Right kidney (tissue), 9 donors: ENCODE results near the gene UBAP2L.

ENCODE experiments used
- DNase-seq: peaks from one replicate; pipeline ENCODE4 v3.0.0-alpha.2; 2016
- long read RNA-seq, 8 donors: transcript quantifications; one replicate each; lab custom pipeline, GENCODE V29; 2026

The UBAP2L gene, protein sequence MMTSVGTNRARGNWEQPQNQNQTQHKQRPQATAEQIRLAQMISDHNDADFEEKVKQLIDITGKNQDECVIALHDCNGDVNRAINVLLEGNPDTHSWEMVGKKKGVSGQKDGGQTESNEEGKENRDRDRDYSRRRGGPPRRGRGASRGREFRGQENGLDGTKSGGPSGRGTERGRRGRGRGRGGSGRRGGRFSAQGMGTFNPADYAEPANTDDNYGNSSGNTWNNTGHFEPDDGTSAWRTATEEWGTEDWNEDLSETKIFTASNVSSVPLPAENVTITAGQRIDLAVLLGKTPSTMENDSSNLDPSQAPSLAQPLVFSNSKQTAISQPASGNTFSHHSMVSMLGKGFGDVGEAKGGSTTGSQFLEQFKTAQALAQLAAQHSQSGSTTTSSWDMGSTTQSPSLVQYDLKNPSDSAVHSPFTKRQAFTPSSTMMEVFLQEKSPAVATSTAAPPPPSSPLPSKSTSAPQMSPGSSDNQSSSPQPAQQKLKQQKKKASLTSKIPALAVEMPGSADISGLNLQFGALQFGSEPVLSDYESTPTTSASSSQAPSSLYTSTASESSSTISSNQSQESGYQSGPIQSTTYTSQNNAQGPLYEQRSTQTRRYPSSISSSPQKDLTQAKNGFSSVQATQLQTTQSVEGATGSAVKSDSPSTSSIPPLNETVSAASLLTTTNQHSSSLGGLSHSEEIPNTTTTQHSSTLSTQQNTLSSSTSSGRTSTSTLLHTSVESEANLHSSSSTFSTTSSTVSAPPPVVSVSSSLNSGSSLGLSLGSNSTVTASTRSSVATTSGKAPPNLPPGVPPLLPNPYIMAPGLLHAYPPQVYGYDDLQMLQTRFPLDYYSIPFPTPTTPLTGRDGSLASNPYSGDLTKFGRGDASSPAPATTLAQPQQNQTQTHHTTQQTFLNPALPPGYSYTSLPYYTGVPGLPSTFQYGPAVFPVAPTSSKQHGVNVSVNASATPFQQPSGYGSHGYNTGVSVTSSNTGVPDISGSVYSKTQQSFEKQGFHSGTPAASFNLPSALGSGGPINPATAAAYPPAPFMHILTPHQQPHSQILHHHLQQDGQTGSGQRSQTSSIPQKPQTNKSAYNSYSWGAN
- long read RNA-seq, donor 1, partial matches to known transcripts, result 47 of 50 reads
- long read RNA-seq, donor 1, other reads (novel, unspliced or antisense), result 0 of 50 reads
- long read RNA-seq, donor 2, result 0 reads
- long read RNA-seq, donor 3, partial matches to known transcripts, result 31 of 33 reads
- long read RNA-seq, donor 3, other reads (novel, unspliced or antisense), result 0 of 33 reads
- long read RNA-seq, donor 4, partial matches to known transcripts, result 97 of 101 reads
- long read RNA-seq, donor 4, other reads (novel, unspliced or antisense), result 0 of 101 reads
- long read RNA-seq, donor 5, partial matches to known transcripts, result 28 of 29 reads
- long read RNA-seq, donor 5, other reads (novel, unspliced or antisense), result 0 of 29 reads
- long read RNA-seq, donor 6, partial matches to known transcripts, result 75 of 76 reads
- long read RNA-seq, donor 6, other reads (novel, unspliced or antisense), result 0 of 76 reads
- long read RNA-seq, donor 7, partial matches to known transcripts, result 162 of 163 reads
- long read RNA-seq, donor 7, other reads (novel, unspliced or antisense), result 0 of 163 reads
- long read RNA-seq, donor 8, partial matches to known transcripts, result 58 of 62 reads
- long read RNA-seq, donor 8, other reads (novel, unspliced or antisense), result 0 of 62 reads

DNA sequence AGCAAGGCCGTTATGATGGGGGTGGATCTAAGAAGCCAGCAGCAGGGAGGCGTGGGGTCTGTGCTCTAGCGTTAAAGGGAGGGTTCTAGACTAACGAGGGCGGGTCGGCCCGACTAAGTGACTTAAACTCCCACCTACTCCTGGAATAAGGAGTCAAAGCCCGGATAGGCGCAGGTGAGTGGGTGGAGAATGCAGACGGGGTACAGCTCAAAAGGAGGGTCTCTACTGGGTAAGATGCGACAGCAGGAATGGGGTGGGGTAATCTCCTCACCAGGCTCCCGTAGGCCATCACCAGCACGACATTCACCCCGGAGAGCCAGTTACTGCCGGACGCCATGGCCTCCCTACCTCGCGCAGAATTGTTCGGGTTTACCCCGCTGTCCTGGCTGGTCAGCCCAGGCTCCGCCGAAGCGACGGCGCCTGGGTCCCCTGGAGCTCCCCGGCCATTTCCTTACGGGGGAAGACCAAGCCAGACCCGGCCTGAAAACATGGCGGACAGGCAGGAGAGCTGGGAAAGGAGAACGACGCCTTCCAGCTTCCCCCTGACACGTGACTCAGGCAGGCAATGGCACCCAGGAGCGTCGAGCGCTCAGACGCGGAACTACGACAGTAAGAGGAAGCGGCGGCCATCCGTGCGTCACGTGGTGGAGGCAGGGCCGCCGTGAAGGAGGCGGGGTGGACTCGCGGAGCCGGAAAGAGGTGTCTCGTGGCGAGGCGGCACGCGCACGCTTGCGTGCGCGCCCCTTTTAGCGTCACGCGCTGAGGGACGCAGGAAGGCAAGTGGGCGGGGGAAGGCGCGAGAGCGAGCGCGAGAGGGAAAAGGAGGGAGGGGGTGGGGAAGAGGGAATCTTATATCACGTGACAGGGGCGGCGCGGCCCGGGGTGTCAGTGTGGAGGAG is at the start of gene UBAP2L:
TSS of gene UBAP2L (plus strand) at position 885 of the 899 bp plus-strand sequence. CDS start 4,169 bp downstream, outside the sequence.
- DNase-seq, result peak; percentile 94

- DNase-seq, result no peak
These were observed 49.6 kb upstream of the UBAP2L start for GRCh38 chr1:154171223-154171583.

DNA sequence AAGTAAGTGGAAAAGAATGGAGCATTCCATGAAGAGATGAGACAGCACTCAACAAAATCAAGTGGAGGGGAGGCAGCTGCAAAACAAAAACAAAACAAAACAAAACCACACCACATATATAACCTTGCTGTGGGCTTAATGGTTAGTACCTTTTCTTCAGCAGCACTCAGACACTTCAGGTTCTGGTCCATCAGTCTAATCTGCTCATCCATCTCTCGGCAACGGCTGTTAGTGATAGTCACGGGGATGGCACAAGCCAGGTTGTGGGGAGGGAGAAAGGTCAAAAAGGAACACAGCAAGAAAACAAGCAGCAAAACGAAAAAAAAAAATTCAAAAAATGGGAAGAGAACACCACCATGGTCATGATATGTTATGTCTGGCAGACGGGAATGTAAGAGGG is 48.9 kb upstream of the UBAP2L start:
- no peak for DNase-seq

DNA sequence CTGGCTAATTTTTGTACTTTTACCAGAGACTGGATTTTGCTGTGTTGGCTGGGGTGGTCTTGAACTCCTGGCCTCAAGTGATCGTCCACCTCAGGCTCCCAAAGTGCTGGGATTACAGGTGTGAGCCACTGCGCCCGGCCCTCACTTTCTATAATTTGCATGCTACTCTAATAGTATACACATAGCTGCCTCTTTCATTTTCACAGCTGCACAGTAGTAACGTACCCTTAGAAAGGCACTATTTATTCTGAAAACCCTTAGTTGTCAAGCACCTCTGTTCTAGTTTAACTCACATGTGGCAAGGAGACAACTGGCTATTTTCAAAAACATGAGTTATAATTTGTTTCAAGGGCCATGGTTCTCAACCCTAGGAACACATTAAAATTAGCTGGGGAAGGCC is 46.1 kb upstream of the UBAP2L start:
- DNase-seq, result no peak

- DNase-seq, result no peak
These were observed 44.4 kb upstream of the UBAP2L start for GRCh38 chr1:154176337-154176736.

- no peak for DNase-seq
These were observed 42.7 kb upstream of the UBAP2L start for GRCh38 chr1:154178013-154178412.

DNA sequence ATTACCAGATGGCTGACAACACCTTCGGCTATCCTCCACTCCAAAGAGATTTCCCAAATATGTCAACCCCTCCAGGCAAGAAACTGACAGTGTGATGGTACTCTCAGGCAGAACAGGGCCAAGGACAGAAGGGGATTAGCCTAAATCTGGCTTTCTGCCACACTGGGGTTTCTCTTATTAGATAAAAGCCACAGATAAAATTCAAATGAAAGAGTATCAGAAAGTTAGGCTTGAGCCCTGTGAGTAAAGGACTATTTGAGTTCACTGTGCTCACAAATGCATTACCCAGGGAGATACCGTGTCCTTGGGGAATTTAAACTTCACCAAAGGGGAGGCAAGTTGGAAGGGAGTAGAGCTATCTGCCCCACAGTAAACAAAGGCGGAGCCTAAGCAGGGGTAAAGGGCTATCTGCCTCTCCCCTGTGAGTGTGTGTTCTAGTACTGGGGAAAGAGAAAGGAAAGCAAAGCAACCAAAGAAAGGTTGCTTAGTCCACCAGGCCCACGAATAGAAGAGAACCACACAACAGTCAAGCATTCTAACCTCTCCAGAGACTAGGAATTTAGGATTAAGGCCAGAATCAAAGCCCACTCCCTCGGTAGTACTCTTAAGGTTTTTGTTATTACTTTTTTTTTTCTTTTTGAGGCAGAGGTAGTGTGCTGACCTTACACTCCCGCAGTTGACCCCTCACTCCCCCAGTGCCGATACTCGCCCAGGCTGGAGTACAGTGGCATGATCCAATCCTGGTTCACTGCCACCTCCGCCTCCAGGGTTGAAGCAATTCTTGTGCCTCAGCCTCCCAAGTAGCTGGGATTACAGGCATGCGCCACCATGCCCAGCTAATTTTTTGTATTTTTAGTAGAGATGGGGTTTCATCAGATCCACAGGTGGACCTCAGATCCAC is 41.6 kb upstream of the UBAP2L start:
- no peak for DNase-seq

GRCh38 chr1:154179946-154180687 is 40.6 kb upstream of the UBAP2L start:
- DNase-seq, result no peak

DNA sequence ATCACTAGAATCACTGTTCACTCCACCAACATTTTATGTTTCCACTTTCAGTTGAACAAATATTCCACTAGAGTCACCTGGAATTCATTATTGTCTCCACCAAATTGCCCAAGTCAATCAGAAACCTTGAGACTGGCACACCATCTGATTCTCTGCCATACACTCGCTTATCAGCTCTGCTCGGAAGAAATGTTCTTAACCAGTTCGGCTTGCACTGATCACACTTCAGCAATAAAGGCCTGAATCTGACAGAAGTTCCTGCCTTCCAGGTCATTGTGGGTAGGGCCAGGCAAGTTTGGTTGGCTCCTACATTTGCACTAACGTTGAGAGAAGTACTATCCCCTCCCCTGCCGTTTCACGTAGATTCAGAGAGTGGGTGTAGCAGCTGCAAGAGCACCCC is 38.8 kb upstream of the UBAP2L start:
- DNase-seq, result no peak

DNA sequence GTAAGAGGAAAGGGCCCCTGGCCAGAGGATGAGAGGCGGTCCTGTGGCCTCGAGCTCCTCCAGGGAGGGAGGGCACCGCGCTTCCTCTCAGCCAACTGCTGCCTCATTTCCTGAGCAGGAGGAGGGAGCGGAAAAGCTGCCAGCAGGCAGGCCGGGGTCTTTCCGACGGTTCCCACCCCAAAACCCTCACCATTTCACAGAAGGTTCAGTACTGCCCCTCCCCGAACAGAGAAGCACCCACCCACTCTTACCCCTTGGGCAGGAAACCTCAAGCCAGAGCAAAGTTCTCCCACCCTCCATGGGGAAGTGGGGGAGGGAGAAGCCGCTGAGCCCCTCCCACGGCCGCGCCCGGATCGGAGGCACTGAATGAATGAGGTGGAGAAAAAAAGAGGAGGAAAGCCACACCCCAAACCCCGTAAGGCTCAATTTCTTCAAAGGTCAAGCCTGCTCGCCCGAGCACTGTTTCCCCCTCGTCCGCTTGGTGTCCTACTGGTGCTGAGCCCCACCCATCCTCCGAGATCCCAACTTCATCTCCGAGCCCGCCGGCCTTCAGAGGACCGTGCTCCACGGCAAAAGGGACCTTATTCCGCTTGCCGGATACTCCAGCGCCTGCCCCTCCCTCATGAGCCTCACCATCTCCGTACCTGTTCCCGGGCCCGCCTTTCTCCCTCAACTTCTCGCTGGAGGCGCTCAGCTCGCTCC is 38.3 kb upstream of the UBAP2L start:
- peak; percentile 81 for DNase-seq

DNA sequence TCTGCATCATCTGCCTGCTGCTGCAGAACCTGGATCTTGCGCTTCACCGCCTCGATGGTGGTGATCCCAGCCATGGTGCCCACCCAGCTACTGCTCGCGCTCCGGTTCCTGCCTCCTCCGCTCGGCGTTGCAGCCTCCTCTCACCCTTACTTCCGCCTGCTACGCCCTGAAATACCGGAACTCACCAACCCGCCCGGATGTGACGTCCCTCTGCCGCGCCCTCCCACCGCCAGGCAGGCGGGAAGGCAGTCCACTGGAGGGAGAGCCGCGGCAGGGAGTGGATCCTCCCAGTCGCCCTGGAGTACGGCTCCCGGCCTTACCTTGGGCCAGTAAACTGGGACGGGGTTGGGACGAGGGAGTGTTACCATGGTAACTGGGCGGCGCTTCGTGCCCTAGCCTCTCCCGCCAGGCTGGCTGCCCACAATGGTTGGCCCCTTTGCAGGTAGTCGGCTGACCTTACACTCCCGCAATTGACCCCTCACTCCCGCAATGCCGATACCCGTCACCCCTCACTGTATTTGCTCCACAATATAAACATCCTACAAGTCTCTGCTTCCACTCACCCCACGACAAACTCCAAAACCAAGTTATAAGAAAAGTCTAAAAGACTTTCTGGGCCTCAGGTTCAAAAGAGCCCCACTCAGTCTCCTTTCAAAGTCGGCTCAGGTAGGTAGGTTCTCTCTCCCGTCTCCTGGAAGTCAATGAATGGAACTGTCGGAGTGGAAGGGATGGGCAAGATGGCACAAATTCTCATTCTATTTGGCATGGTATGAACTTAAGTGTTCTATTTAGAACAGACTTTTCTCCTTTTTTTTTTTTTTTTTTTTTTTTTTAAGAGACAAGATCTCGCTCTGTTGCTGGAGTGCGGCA is 37.5 kb upstream of the UBAP2L start:
- peak; percentile 89 for DNase-seq

GRCh38 chr1:154186177-154186576 is 34.6 kb upstream of the UBAP2L start:
- DNase-seq, result no peak

- DNase-seq, result no peak
These were observed 33.8 kb upstream of the UBAP2L start for GRCh38 chr1:154186852-154187501.

DNA sequence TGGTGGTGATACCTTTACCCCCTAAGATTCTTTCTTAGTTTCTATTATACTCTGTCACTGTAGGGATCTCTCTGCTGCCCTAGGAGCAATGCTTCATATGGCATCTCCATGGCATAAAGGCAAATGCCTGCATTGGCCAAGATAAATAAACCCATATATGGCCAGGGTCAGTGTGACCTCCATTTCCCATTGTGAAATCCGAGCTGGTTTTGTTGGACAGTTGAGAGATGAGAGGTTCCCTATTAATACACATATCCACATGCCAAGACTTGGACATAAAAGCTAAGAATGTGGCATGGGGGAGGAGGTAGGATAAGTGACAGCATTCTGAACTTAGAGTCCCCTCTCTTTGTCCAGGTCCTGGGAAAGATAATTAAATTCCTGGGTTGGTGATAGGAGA is 30.2 kb upstream of the UBAP2L start:
- no peak for DNase-seq

DNA sequence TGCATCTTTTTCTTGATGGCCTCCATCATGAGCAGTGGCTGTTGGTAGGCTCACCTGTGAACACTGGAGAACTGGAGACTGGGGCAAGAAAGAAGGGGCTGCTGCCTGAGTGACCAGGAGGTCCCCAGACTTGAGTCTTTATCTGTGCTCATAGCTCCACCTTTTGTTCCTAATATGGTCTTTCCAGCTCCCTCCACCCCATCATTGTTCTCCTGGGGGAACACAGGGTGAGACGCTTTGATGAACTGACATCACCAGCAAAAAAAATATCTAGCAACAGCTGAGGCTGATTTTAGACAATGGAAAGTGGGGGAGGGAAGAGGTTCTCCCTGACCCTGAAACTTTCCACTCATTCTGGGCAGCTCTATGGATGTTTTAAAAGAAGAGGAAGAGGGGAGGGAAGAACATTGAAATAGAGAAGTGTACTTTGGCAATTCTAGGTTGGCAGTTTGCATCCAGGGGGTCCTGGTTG is 28.7 kb upstream of the UBAP2L start, which contains the start of gene TPM3:
TSS of gene TPM3 (minus strand) at position 111 of the 472 bp plus-strand sequence. CDS start at position 29, 82 bp downstream.
- no peak for DNase-seq

DNA sequence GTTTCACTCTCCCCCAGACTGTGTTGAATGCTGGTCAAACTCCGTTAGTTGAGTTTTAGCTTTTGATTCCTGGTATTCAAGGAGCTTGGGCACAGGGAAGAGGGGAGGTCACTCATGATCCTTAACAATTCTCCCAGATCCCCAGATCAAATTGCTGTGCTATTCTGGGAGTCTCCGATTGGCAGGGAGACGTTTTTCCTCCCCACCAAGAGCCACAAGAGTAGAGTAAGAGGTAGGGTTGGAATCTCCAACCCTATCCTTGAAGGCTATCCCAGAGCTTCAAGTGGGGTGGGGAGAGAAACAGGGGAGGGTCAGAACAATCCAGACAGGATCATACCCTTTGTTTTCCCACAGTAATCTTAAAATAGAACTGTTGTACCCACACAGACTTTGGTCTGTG is 28.3 kb upstream of the UBAP2L start:
- DNase-seq, result no peak
